Ishikawa (cell line): ENCODE measurements around the gene VASN.

Experiments used
- EP300 ChIP-seq: IDR thresholded peaks from 2 replicates; pipeline ENCODE4 v1.6.1; 2012; ENCODE audit warnings: borderline replicate concordance
- RAD21 ChIP-seq: IDR thresholded peaks from 2 replicates; pipeline ENCODE4 v1.6.1; 2012; ENCODE audit warnings: low read depth
- TAF1 ChIP-seq: IDR thresholded peaks from 2 replicates; pipeline ENCODE4 v1.6.1; 2012; ENCODE audit warnings: low read depth, mild to moderate bottlenecking

- TF ChIP-seq RAD21 = no peak
- no peak for TF ChIP-seq EP300
- no peak for TF ChIP-seq TAF1
Measured at GRCh38 chr16:4347765-4348509, 23.7 kb upstream of the VASN start.
